Smooth muscle cell (in vitro differentiated cells): ENCODE results near the gene ADAMTS6. TPM values are rescaled to one million over a fixed set of nuclear protein-coding genes. Genes with fewer than 3 reads are reported as not detected.
"Not testable (repeated sequence)": the region's sequence is repeated elsewhere in the genome, so short reads cannot be mapped to it uniquely, and the experiment has no call there.

Source experiments
- DNase-seq: peaks from one replicate; lab custom pipeline; 2025; ENCODE audit not compliant: unreplicated experiment; lab: John Stamatoyannopoulos, UW
- H2AFZ ChIP-seq: fragments of 200-600 bp; sonication (generic); 2 replicates; pipeline ENCODE4 v1.6.0; 2016; ENCODE audit warnings: antibody characterized with exemption, low read depth, mild to moderate bottlenecking
- H3F3A ChIP-seq: fragments of 200-600 bp; sonication (generic); 2 replicates; pipeline ENCODE4 v1.6.0; 2017; ENCODE audit warnings: antibody characterized with exemption, low read depth
- H3K27ac ChIP-seq: fragments of 200-600 bp; sonication (generic); 2 replicates; pipeline ENCODE4 v1.5.1; 2016; ENCODE audit warnings: low read depth, mild to moderate bottlenecking
- H3K27me3 ChIP-seq: fragments of 200-600 bp; sonication (generic); 2 replicates; pipeline ENCODE4 v1.6.1; 2016; ENCODE audit warnings: low read depth, mild to moderate bottlenecking
- H3K36me3 ChIP-seq: fragments of 200-600 bp; sonication (generic); 2 replicates; pipeline ENCODE4 v1.5.1; 2016; ENCODE audit warnings: low read depth
- H3K4me1 ChIP-seq: fragments of 200-600 bp; sonication (generic); 2 replicates; pipeline ENCODE4 v1.5.1; 2016; ENCODE audit warnings: low read depth
- H3K4me2 ChIP-seq: fragments of 200-600 bp; sonication (generic); 2 replicates; pipeline ENCODE4 v1.6.0; 2016; ENCODE audit warnings: mild to moderate bottlenecking
- H3K4me3 ChIP-seq: fragments of 200-600 bp; sonication (generic); 2 replicates; pipeline ENCODE4 v1.5.1; 2016; ENCODE audit warnings: mild to moderate bottlenecking
- H3K79me2 ChIP-seq: fragments of 200-600 bp; sonication (generic); 2 replicates; pipeline ENCODE4 v1.6.0; 2016; ENCODE audit warnings: low read depth, mild to moderate bottlenecking
- H3K9ac ChIP-seq: fragments of 200-600 bp; sonication (generic); 2 replicates; pipeline ENCODE4 v1.6.0; 2016; ENCODE audit warnings: low read depth
- H3K9me3 ChIP-seq: fragments of 200-600 bp; sonication (generic); replicated peaks from 2 replicates; pipeline ENCODE4 v1.5.1; 2016; ENCODE audit warnings: low read depth
- H4K20me1 ChIP-seq: fragments of 200-600 bp; sonication (generic); 2 replicates; pipeline ENCODE4 v1.6.0; 2016; ENCODE audit warnings: low read depth
- CTCF ChIP-seq: fragments of 200-600 bp; sonication (generic); IDR thresholded peaks from 2 replicates; pipeline ENCODE4 v1.5.1; 2017; ENCODE audit warnings: borderline replicate concordance, mild to moderate bottlenecking, antibody characterized with exemption; ENCODE audit not compliant: insufficient read depth, poor library complexity, severe bottlenecking
- WGBS: methylation state at CpG from one replicate; pipeline ENCODE4 v1.1.7; 2016; ENCODE audit warnings: low lambda C conversion rate; 5-methylcytosine and 5-hydroxymethylcytosine counted together
- polyA plus RNA-seq: library from polyadenylated mRNA; unstranded; fragments of >200 nt; fragmentation: Nextera tagmentation; extraction: Ambion mirVana; gene quantifications from 2 replicates; pipeline ENCODE4 v1.2.1, GENCODE V29; 2016
- total RNA-seq: library from RNA; depleted of rRNA; stranded (reverse); fragments of >200 nt; gene quantifications from 2 replicates; pipeline ENCODE4 v1.2.3, GENCODE V29; 2014

Gene ADAMTS6
- total and polyA plus RNA-seq, 2 experiments from 2014 or later, result 5.9 to 111 TPM

GRCh38 chr5:65382582-65382981 is 99.1 kb downstream of the ADAMTS6 start:
- 95% methylated on average over 1 of the region's 1 CpG for WGBS
- Histone ChIP-seq H3K27me3 (no peaks in the 10 kb centered on the region), H3K27ac (no peak overlapping the region), H4K20me1 (no peaks in the 10 kb centered on the region), H3K36me3 (no peaks in the 10 kb centered on the region), H3K4me1 (peaks cover 5% of the 10 kb centered on the region), H3K4me3 (no peak overlapping the region), H2AFZ (no peak overlapping the region), H3K4me2 (no peak overlapping the region), H3K9me3 (no peaks in the 10 kb centered on the region), H3K9ac (no peak overlapping the region), H3F3A (no peaks in the 10 kb centered on the region), H3K79me2 (peaks cover 10% of the 10 kb centered on the region)
- DNase-seq, result no peak
- TF ChIP-seq CTCF, result no peak

GRCh38 chr5:65370505-65370904 is 111.2 kb downstream of the ADAMTS6 start:
- not testable (repeated sequence) for H3K9ac ChIP-seq

GRCh38 chr5:65366655-65367054 is 115.1 kb downstream of the ADAMTS6 start:
- Histone ChIP-seq H4K20me1 (no peaks in the 10 kb centered on the region), H3K4me1 (no peaks in the 10 kb centered on the region), H3F3A (no peaks in the 10 kb centered on the region), H3K27me3 (no peaks in the 10 kb centered on the region), H2AFZ (no peak overlapping the region), H3K4me2 (no peak overlapping the region), H3K27ac (no peak overlapping the region), H3K36me3 (no peaks in the 10 kb centered on the region), H3K4me3 (no peak overlapping the region), H3K9ac (no peak overlapping the region), H3K79me2 (peaks cover 14% of the 10 kb centered on the region), H3K9me3 (no peaks in the 10 kb centered on the region)
- no peak for DNase-seq
- 97% methylated on average over 2 of the region's 2 CpGs for WGBS
- TF ChIP-seq CTCF, result no peak

More at GRCh38 chr5:65370505-65370904, 111.2 kb downstream of the ADAMTS6 start:
- H3K4me1 ChIP-seq, H4K20me1 ChIP-seq, H3K4me2 ChIP-seq, H3F3A ChIP-seq, DNase-seq, H3K36me3 ChIP-seq, H3K27ac ChIP-seq, H3K79me2 ChIP-seq, H2AFZ ChIP-seq, H3K9me3 ChIP-seq, H3K27me3 ChIP-seq, H3K4me3 ChIP-seq: not testable (repeated sequence)
- 83% methylated on average over 15 of the region's 15 CpGs for WGBS

GRCh38 chr5:65364907-65365306 is 116.8 kb downstream of the ADAMTS6 start:
- Histone ChIP-seq H2AFZ (no peak overlapping the region), H3K4me1 (no peaks in the 10 kb centered on the region), H3K27ac (peak overlapping the region; percentile 20), H3K79me2 (peaks cover 31% of the 10 kb centered on the region), H3K9me3 (no peaks in the 10 kb centered on the region), H3F3A (no peaks in the 10 kb centered on the region), H3K27me3 (no peaks in the 10 kb centered on the region), H3K4me3 (no peak overlapping the region), H3K9ac (peak overlapping the region; percentile 23), H3K4me2 (no peak overlapping the region), H4K20me1 (no peaks in the 10 kb centered on the region), H3K36me3 (no peaks in the 10 kb centered on the region)
- WGBS, result 71% methylated on average over 2 of the region's 2 CpGs
- TF ChIP-seq CTCF, result no peak
- DNase-seq, result no peak
